H1 (cell line): ENCODE results near the gene GJB6. TPM values are rescaled to one million over a fixed set of nuclear protein-coding genes. Genes with fewer than 3 reads are reported as not detected.

Experiments
- CTCF ChIA-PET: fragments of 300-600 bp; sonication (Branson Sonifier 250); formaldehyde crosslinking; loops from one replicate; lab custom pipeline; 2021; ENCODE audit not compliant: partially characterized antibody; lab: Charles Lee
- POLR2A ChIA-PET: fragments of 300-600 bp; sonication (Branson Sonifier 250); formaldehyde crosslinking; loops from one replicate; lab custom pipeline; 2021; ENCODE audit warnings: inconsistent platforms; ENCODE audit not compliant: partially characterized antibody; lab: Charles Lee
- DNase-seq, 2 experiments: peaks; one replicate each; pipeline versions ENCODE4 v3.0.0 to v3.0.0-alpha.2; 2010 to 2022; ENCODE audit warnings: low spot score in 2 of 2, low read depth in 1 of 2, mixed read lengths in 1 of 2
- FAIRE-seq: peaks from 2 replicates; lab custom pipeline; 2011; peaks lifted over from hg19 to GRCh38; lab: Jason Lieb, UNC
- H2AFZ ChIP-seq: 2 replicates; pipeline ENCODE4 v1.8.1; 2012; ENCODE audit warnings: low read length, inconsistent platforms
- H2AK5ac ChIP-seq: 2 replicates; pipeline ENCODE4 v1.6.1; 2013; ENCODE audit warnings: low read depth, low read length
- H2BK120ac ChIP-seq: replicated peaks from 2 replicates; pipeline ENCODE3; 2013; ENCODE audit warnings: low read depth, low read length, inconsistent platforms
- H2BK12ac ChIP-seq: 2 replicates; pipeline ENCODE4 v1.6.1; 2013; ENCODE audit warnings: low read depth, low read length
- H2BK15ac ChIP-seq: 2 replicates; pipeline ENCODE4 v1.6.1; 2013; ENCODE audit warnings: low read length
- H2BK20ac ChIP-seq: 2 replicates; pipeline ENCODE4 v1.6.1; 2013; ENCODE audit warnings: low read length
- H2BK5ac ChIP-seq: 2 replicates; pipeline ENCODE4 v1.6.1; 2013; ENCODE audit warnings: low read depth, low read length
- H3K14ac ChIP-seq: 2 replicates; pipeline ENCODE4 v1.6.1; 2013; ENCODE audit warnings: inconsistent platforms; ENCODE audit not compliant: insufficient read length
- H3K18ac ChIP-seq: 2 replicates; pipeline ENCODE4 v1.6.1; 2013; ENCODE audit warnings: low read length; ENCODE audit errors: extremely low read depth
- H3K23ac ChIP-seq: 2 replicates; pipeline ENCODE4 v1.6.1; 2013; ENCODE audit warnings: inconsistent platforms; ENCODE audit not compliant: insufficient read length
- H3K23me2 ChIP-seq: 2 replicates; pipeline ENCODE4 v1.6.1; 2013; ENCODE audit warnings: low read depth, low read length
- H3K27ac ChIP-seq: 2 replicates; pipeline ENCODE4 v1.6.1; 2011; ENCODE audit warnings: low read depth, low read length, inconsistent platforms
- H3K27me3 ChIP-seq, 4 experiments: replicated peaks in 1 of 4; 1 replicate in 1 of 4; 2 replicates in 3 of 4; pipeline versions ENCODE4 v1.6.1 to v1.8.1; 2011 to 2013; ENCODE audit warnings: low read length in 3 of 4, mild to moderate bottlenecking in 3 of 4, inconsistent platforms in 2 of 4, mixed read lengths in 2 of 4, moderate library complexity in 1 of 4; ENCODE audit not compliant: control insufficient read depth in 3 of 4, insufficient read depth in 3 of 4; ENCODE audit errors: extremely low read depth in 1 of 4
- H3K36me3 ChIP-seq, 4 experiments: 2 replicates each; pipeline versions ENCODE4 v1.6.1 to v1.8.1; 2011 to 2013; ENCODE audit warnings: mild to moderate bottlenecking in 4 of 4, low read length in 3 of 4, moderate library complexity in 2 of 4, control low read depth in 1 of 4, inconsistent platforms in 1 of 4; ENCODE audit not compliant: insufficient read depth in 4 of 4, control insufficient read depth in 2 of 4
- H3K4ac ChIP-seq: replicated peaks from 2 replicates; pipeline ENCODE3; 2013; ENCODE audit warnings: low read length, low read depth, mixed read lengths, inconsistent platforms; ENCODE audit not compliant: insufficient read length
- H3K4me1 ChIP-seq, 4 experiments: replicated peaks in 1 of 4; 1 replicate in 1 of 4; 2 replicates in 3 of 4; pipeline versions ENCODE4 v1.6.1 to v1.8.1; 2011 to 2013; ENCODE audit warnings: low read length in 3 of 4, inconsistent platforms in 2 of 4, mixed read lengths in 1 of 4; ENCODE audit not compliant: insufficient read depth in 4 of 4, control insufficient read depth in 3 of 4
- H3K4me2 ChIP-seq, 2 experiments: 2 replicates each; pipeline versions ENCODE4 v1.6.1 to v1.8.1; 2011 to 2013; ENCODE audit warnings: low read depth in 2 of 2, low read length in 2 of 2, control low read depth in 1 of 2, inconsistent platforms in 1 of 2, mild to moderate bottlenecking in 1 of 2; ENCODE audit not compliant: insufficient read depth in 1 of 2
- H3K4me3 ChIP-seq, 4 experiments: fragments of 200-600, 300-600 bp in 1 of 4; sonication (generic), shearing (Covaris generic), sonication (Bioruptor Twin) in 1 of 4; 2 replicates each; pipeline versions ENCODE4 v1.5.1 to v1.8.1; 2011 to 2016; ENCODE audit warnings: low read length in 4 of 4, low read depth in 3 of 4, control low read depth in 2 of 4, inconsistent platforms in 2 of 4, mild to moderate bottlenecking in 2 of 4, mixed read lengths in 1 of 4, moderate library complexity in 1 of 4; ENCODE audit not compliant: insufficient read depth in 2 of 4; ENCODE audit errors: extremely low read depth in 1 of 4
- H3K56ac ChIP-seq: replicated peaks from 2 replicates; pipeline ENCODE3; 2013; ENCODE audit warnings: low read depth, mild to moderate bottlenecking, mixed read lengths, low read length, inconsistent platforms; ENCODE audit not compliant: insufficient read length
- H3K79me1 ChIP-seq: 2 replicates; pipeline ENCODE4 v1.6.1; 2013; ENCODE audit warnings: low read depth, low read length, control low read depth
- H3K79me2 ChIP-seq, 2 experiments: 2 replicates each; pipeline versions ENCODE4 v1.6.1 to v1.8.1; 2012 to 2013; ENCODE audit warnings: low read length in 2 of 2, mild to moderate bottlenecking in 2 of 2, inconsistent platforms in 1 of 2; ENCODE audit not compliant: insufficient read depth in 2 of 2, control insufficient read depth in 1 of 2
- H3K9ac ChIP-seq, 4 experiments: replicated peaks in 1 of 4; 1 replicate in 1 of 4; 2 replicates in 3 of 4; pipeline versions ENCODE4 v1.6.1 to v1.8.1; 2011 to 2013; ENCODE audit warnings: low read depth in 3 of 4, low read length in 3 of 4, control low read depth in 2 of 4, mild to moderate bottlenecking in 2 of 4, moderate library complexity in 2 of 4, inconsistent platforms in 1 of 4; ENCODE audit errors: extremely low read depth in 1 of 4
- H3K9me3 ChIP-seq, 2 experiments: 2 replicates each; pipeline versions ENCODE4 v1.6.1 to v1.8.1; 2012 to 2013; ENCODE audit warnings: mild to moderate bottlenecking in 2 of 2, moderate library complexity in 2 of 2, control low read depth in 1 of 2, inconsistent platforms in 1 of 2, low read depth in 1 of 2, low read length in 1 of 2, mixed read lengths in 1 of 2; ENCODE audit not compliant: insufficient read depth in 2 of 2
- H4K20me1 ChIP-seq, 2 experiments: replicated peaks in 1 of 2; 2 replicates each; pipeline versions ENCODE3 to v1.8.1; 2011 to 2013; ENCODE audit warnings: inconsistent platforms in 2 of 2, low read length in 2 of 2, mild to moderate bottlenecking in 1 of 2; ENCODE audit not compliant: insufficient read depth in 2 of 2, control insufficient read depth in 1 of 2
- H4K5ac ChIP-seq: 2 replicates; pipeline ENCODE4 v1.6.1; 2013; ENCODE audit warnings: low read length, low read depth, mixed read lengths, inconsistent platforms; ENCODE audit not compliant: insufficient read length
- H4K8ac ChIP-seq: 2 replicates; pipeline ENCODE4 v1.8.0; 2013; ENCODE audit warnings: mild to moderate bottlenecking, moderate library complexity, low read length, inconsistent platforms; ENCODE audit not compliant: insufficient read depth; ENCODE audit errors: extremely low read depth
- H4K91ac ChIP-seq: replicated peaks from 2 replicates; pipeline ENCODE3; 2013; ENCODE audit warnings: low read length, mixed read lengths, inconsistent platforms; ENCODE audit not compliant: insufficient read length
- CEBPB ChIP-seq: IDR thresholded peaks from 2 replicates; pipeline ENCODE4 v1.6.1; 2012; ENCODE audit warnings: low read depth, low read length
- CTCF ChIP-seq, 3 experiments: IDR thresholded peaks; 1 replicate in 2 of 3; 2 replicates in 1 of 3; pipeline versions ENCODE4 v1.5.1 to v1.6.1; 2011; ENCODE audit warnings: low read length in 3 of 3, mild to moderate bottlenecking in 3 of 3, inconsistent platforms in 2 of 3, low read depth in 1 of 3, moderate library complexity in 1 of 3; ENCODE audit not compliant: insufficient read depth in 1 of 3; ENCODE audit errors: control extremely low read depth in 1 of 3
- EGR1 ChIP-seq: IDR thresholded peaks from 2 replicates; pipeline ENCODE4 v1.6.1; 2011; ENCODE audit warnings: low read depth, low read length, borderline replicate concordance
- EP300 ChIP-seq, 2 experiments: IDR thresholded peaks; 1 replicate in 1 of 2; 2 replicates in 1 of 2; pipeline ENCODE4 v1.6.1; 2011 to 2012; ENCODE audit warnings: low read depth in 2 of 2, low read length in 2 of 2, mild to moderate bottlenecking in 2 of 2, borderline replicate concordance in 1 of 2, inconsistent platforms in 1 of 2, moderate library complexity in 1 of 2
- EZH2 ChIP-seq: fragments of 200-600 bp; sonication (generic); IDR thresholded peaks from 2 replicates; pipeline ENCODE4 v1.7.1; 2012; ENCODE audit warnings: low read depth, mild to moderate bottlenecking, moderate library complexity, low read length, inconsistent platforms; ENCODE audit not compliant: severe bottlenecking
- HDAC2 ChIP-seq, 2 experiments: fragments of 300-600 bp in 1 of 2; sonication (generic) in 1 of 2; IDR thresholded peaks; 2 replicates each; pipeline ENCODE4 v1.6.1; 2011 to 2012; ENCODE audit warnings: low read depth in 2 of 2, low read length in 2 of 2, mild to moderate bottlenecking in 2 of 2, moderate library complexity in 2 of 2, borderline replicate concordance in 1 of 2, inconsistent platforms in 1 of 2
- POU5F1 ChIP-seq: IDR thresholded peaks from 2 replicates; pipeline ENCODE4 v1.6.1; 2011; ENCODE audit warnings: low read depth, mild to moderate bottlenecking, low read length, moderate library complexity
- RBBP5 ChIP-seq: IDR thresholded peaks from 2 replicates; pipeline ENCODE4 v1.7.1; 2012; ENCODE audit warnings: low read depth, mild to moderate bottlenecking, inconsistent platforms, low read length, moderate library complexity, borderline replicate concordance
- RFX5 ChIP-seq: IDR thresholded peaks from 2 replicates; pipeline ENCODE4 v1.6.1; 2011; ENCODE audit warnings: low read depth, low read length, improper control_type of control experiment, borderline replicate concordance
- SP2 ChIP-seq: IDR thresholded peaks from 2 replicates; pipeline ENCODE4 v1.6.1; 2012; ENCODE audit warnings: mild to moderate bottlenecking, low read length, inconsistent platforms
- WGBS, 2 experiments: shearing (Covaris generic) in 1 of 2; methylation state at CpG; one replicate each; pipeline versions ENCODE4 v1.1.6 to v1.1.7; 2013 to 2015; ENCODE audit warnings: low lambda C conversion rate in 2 of 2, mixed read lengths in 2 of 2, inconsistent platforms in 1 of 2, low coverage in 1 of 2, missing lambda C conversion rate in 1 of 2; ENCODE audit not compliant: insufficient replicate concordance in 2 of 2, insufficient coverage in 1 of 2, insufficient read length in 1 of 2; ENCODE audit errors: extremely low coverage in 1 of 2, missing lambda C conversion rate in 1 of 2; 5-methylcytosine and 5-hydroxymethylcytosine counted together
- polyA plus RNA-seq, 7 experiments: library from polyadenylated mRNA; depleted of rRNA in 3 of 7; stranded (reverse) in 5 of 7; unstranded in 2 of 7; fragments of >200 nt in 5 of 7; fragments of 200-250 nt in 2 of 7; gene quantifications; 1 replicate in 5 of 7; 2 replicates in 1 of 7; 4 replicates in 1 of 7; pipeline versions ENCODE4 v1.2.1 to v1.2.3, GENCODE V29; 2011 to 2013; ENCODE audit warnings: missing spikeins in 2 of 7, mixed read lengths in 2 of 7
- total RNA-seq: library from RNA; stranded (reverse); fragmentation: NEBNext Ultra II Directional; extraction: Animal tissue kit (Norgen Biotek cat#: 25700); gene quantifications from 2 replicates; pipeline ENCODE4 v1.2.1, GENCODE V29; 2021

GJB6 gene
- total and polyA plus RNA-seq, 2 of the 8 experiments (the other 6 are each of a cell fraction or from before 2014, with no cell fraction given) = not detected

GRCh38 chr13:20264271-20265018 lies 32.3 kb upstream of the GJB6 start:
- Histone ChIP-seq H3K23me2 (no peaks in the 10 kb centered on the region), H3K27ac (no peak overlapping the region), H3K18ac (no peak overlapping the region), H2BK12ac (no peak overlapping the region), H3K4ac (no peak overlapping the region), H4K20me1 (no peaks in the 10 kb centered on the region), H3K27me3 (no peaks in the 10 kb centered on the region), H3K36me3 (no peaks in the 10 kb centered on the region), H3K79me2 (no peaks in the 10 kb centered on the region), H3K56ac (no peak overlapping the region), H4K91ac (no peak overlapping the region), H2BK15ac (no peak overlapping the region), H2BK5ac (no peak overlapping the region), H3K9me3 (no peaks in the 10 kb centered on the region), H2AK5ac (no peak overlapping the region), H3K14ac (no peak overlapping the region), H4K5ac (no peak overlapping the region), H3K4me3 (no peak overlapping the region), H3K4me2 (no peak overlapping the region), H3K9ac (no peak overlapping the region), H4K8ac (no peak overlapping the region), H2BK20ac (no peak overlapping the region), H3K23ac (no peak overlapping the region), H3K79me1 (no peaks in the 10 kb centered on the region), H3K4me1 (no peaks in the 10 kb centered on the region), H2AFZ (no peak overlapping the region), H2BK120ac (no peak overlapping the region)
- FAIRE-seq (no peak), DNase-seq (no peak)
- 88% methylated on average over 9 of the region's 9 CpGs; no CpG with 5 or more reads in 1 of the 2 experiments for WGBS, 2 experiments
- POLR2A ChIA-PET = no interaction called here
- CTCF ChIA-PET = interaction anchor here (0.6 kb wide), 2 partner anchors 18 to 67 kb away, joined by 3 read pairs; no protein-coding TSS in a partner anchor
- TF ChIP-seq SP2 (no peak), EZH2 (no peak), HDAC2 (IDR thresholded peaks at IDR 0.05; ENCODE audit: borderline replicate concordance in 1 of 2, low read depth in 2 of 2, low read length in 2 of 2) (no peak), CEBPB (no peak), EGR1 (no peak), POU5F1 (no peak), EP300 (IDR thresholded peaks at IDR 0.05; ENCODE audit: borderline replicate concordance in 1 of 2, low read depth in 2 of 2, low read length in 2 of 2) (no peak), RFX5 (no peak), RBBP5 (no peak), CTCF (IDR thresholded peaks at IDR 0.05; ENCODE audit: control extremely low read depth in 1 of 3, insufficient read depth in 1 of 3, low read depth in 1 of 3, low read length in 3 of 3) (no peak)
